ENCODE data around the gene CALN1.

GRCh38 chr7:72077786-72078185 is 334.4 kb downstream of the CALN1 start:
- TF ChIP-seq CTCF (IDR thresholded peaks at IDR 0.05; ENCODE audit: insufficient read depth, low read depth, low read length) (no peak), EZH2 (IDR thresholded peaks at IDR 0.05; ENCODE audit: insufficient read depth, low read length) (no peak)

Measured in astrocyte (in vitro differentiated cells and primary cell).